ENCODE data around the gene CDKN1A.
"Not testable (repeated sequence)": the region's sequence is repeated elsewhere in the genome, so short reads cannot be mapped to it uniquely, and the experiment has no call there.

CDKN1A gene

DNA sequence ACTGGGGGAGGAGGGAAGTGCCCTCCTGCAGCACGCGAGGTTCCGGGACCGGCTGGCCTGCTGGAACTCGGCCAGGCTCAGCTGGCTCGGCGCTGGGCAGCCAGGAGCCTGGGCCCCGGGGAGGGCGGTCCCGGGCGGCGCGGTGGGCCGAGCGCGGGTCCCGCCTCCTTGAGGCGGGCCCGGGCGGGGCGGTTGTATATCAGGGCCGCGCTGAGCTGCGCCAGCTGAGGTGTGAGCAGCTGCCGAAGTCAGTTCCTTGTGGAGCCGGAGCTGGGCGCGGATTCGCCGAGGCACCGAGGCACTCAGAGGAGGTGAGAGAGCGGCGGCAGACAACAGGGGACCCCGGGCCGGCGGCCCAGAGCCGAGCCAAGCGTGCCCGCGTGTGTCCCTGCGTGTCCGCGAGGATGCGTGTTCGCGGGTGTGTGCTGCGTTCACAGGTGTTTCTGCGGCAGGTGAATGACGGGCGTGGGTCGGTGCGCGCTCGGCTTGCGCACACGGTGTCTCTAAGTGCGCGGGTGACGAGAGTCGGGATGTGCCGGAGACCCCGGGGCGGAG lies at the start of gene CDKN1A:
Gene CDKN1A, plus strand, starts transcription at position 227 of the 555 bp plus-strand sequence. CDS start 5,388 bp downstream, outside the sequence.
- DNase-seq (ENCODE audit: low read depth), result peak; percentile 90

GRCh38 chr6:36629784-36630183 lies 48.7 kb upstream of the CDKN1A start:
- DNase-seq (ENCODE audit: low read depth), result no peak

DNA sequence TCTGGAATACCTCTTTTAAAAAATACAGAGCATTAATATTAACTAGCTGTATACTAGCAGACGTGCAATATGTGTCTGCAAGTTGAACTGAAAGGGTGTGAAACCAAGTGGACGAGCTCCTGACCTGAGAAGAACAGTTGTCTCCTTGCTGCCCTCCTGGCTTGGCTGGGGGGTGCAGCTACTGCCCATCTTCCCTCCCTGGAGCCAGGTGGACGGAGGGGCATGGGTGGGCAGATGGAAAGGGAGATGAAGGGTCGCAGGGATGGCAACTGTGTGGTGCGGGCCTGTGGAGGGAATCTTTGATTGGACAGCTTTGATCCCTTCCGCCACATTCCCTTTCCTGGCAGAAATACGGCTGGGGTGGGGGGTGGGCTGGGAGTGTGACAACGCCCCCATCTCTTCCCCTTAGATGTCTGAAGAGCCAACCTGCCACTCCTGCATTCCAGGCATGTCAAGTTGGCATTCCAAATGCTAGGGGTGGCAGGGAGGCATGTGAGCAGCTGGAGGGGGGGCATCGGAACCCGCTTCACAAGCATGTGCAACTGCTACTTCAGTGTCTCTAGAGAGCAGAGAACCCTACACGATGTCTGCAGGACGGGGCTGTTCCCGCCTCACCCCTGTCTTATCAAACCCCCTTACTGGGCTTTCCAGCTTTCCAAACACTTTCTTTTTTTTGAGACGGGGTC lies 47.0 kb upstream of the CDKN1A start:
- DNase-seq (ENCODE audit: low read depth), result no peak

GRCh38 chr6:36633370-36633769 lies 45.1 kb upstream of the CDKN1A start:
- no peak for DNase-seq (ENCODE audit: low read depth)

- peak; percentile 82 for DNase-seq (ENCODE audit: low read depth)
These were observed 44.6 kb upstream of the CDKN1A start for GRCh38 chr6:36633915-36634314.

- DNase-seq (ENCODE audit: low read depth), result no peak
These were observed 44.0 kb upstream of the CDKN1A start for GRCh38 chr6:36634317-36635108.

DNA sequence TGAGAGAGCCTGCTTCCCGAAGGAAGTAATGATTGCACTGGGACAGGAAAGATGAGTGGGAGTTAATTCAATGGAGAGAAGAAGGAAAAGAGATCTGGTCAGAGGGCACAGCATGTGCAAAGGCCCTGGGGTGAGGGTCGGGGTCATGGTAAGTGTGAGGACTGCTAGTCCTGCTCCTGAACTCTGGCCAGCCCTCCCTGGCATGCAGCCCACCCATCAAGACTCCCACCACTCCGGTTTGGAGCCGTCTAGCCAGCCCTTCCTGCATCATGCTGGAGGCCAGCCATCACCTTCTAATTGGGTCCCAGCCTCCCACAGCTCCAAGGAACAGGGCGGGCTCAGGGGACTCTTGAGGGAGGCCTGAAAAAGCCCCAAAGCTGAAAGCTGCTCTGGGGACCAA lies 42.2 kb upstream of the CDKN1A start:
- no peak for DNase-seq (ENCODE audit: low read depth)

DNA sequence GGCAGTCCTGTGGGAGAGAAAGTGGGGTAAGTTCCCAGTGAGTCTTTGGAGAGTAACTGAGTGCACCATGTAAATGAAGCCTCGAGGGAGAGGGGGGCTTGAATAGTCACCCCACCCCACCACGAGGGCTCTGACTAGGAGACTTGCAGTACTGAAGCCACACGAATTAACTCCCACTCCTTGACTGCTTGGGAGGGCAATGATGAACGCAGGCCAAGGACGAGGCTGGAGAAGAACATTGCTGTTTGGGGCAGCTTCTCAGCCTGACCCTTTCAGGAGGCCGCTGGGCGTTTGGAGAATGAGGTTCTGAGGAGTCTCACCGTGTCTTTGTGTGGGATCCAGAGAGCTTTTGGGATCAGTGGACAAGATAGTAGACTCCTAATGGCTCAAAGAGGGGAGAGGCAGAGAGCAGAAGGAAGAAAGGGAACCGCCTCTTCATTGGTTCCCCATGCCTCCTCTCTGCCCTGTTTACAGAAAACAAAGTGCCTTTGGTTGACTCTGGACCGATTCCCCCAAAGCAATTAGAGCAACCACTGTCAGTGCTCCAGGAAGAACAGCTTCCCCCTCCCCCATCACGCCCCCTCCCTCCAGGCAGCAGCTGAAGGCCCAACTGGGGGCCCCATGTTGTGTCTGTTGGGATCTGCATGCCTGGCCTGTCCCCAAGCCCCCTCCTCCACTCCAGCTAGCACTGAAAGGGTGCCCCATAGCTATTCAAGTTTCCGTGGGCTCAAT lies 41.7 kb upstream of the CDKN1A start:
- no peak for DNase-seq (ENCODE audit: low read depth)

DNA sequence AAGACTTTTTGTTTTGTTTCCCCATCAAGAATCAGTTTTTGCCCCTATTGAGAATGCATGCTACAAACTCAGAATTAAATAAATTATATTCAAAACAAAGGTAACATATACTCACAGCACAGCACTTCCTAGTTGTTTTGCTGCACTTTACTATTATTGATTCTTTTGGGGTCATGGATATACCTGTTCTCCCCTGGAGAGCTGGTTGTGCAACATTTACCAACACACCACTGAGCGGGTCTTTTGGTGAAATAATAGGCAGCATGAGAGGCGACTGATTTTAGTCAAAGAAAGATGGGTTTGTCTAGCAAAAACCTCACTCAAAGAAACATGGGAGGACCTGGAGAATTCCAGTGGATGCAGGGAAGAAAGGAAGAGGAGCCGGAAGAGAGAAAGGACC lies 39.9 kb upstream of the CDKN1A start:
- no peak for DNase-seq (ENCODE audit: low read depth)

DNA sequence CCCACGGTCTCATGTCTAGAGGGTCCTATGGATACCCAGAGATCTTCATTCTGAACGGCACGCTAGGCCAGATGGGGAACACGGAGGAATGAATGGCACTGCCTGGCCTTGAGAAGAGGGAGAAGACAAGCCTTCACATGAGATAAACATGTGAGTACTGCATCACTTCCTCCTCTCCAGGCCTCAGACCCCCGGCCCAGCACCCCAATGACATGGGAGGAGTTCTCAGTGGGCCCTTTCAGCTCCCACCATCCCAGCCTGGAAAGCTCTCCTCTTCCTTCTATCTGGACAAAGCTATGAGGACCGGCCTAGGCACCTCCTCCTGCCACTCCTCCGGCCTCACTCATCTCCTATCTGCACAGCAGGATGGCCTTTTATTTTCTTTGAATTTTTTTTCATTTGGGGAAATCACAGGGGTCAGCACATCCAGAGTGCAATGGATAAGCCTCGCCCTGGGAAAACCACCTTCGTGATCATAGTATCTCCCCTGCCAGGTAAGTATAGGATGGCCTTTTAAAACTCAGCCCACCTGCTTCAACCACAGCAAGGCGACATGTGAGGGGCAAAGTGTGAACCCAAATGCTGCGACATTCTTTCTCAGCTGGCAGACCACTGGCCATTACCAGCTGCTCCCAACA lies 39.2 kb upstream of the CDKN1A start:
- DNase-seq (ENCODE audit: low read depth), result peak; percentile 40

GRCh38 chr6:36641543-36641942 lies 37.0 kb upstream of the CDKN1A start:
- DNase-seq (ENCODE audit: low read depth), result no peak

- DNase-seq (ENCODE audit: low read depth), result peak; percentile 56
These were observed 35.3 kb upstream of the CDKN1A start for GRCh38 chr6:36642913-36643817.

- no peak for DNase-seq (ENCODE audit: low read depth)
These were observed 34.5 kb upstream of the CDKN1A start for GRCh38 chr6:36643977-36644376.

- no peak for DNase-seq (ENCODE audit: low read depth)
These were observed 29.4 kb upstream of the CDKN1A start for GRCh38 chr6:36649086-36649485.

DNA sequence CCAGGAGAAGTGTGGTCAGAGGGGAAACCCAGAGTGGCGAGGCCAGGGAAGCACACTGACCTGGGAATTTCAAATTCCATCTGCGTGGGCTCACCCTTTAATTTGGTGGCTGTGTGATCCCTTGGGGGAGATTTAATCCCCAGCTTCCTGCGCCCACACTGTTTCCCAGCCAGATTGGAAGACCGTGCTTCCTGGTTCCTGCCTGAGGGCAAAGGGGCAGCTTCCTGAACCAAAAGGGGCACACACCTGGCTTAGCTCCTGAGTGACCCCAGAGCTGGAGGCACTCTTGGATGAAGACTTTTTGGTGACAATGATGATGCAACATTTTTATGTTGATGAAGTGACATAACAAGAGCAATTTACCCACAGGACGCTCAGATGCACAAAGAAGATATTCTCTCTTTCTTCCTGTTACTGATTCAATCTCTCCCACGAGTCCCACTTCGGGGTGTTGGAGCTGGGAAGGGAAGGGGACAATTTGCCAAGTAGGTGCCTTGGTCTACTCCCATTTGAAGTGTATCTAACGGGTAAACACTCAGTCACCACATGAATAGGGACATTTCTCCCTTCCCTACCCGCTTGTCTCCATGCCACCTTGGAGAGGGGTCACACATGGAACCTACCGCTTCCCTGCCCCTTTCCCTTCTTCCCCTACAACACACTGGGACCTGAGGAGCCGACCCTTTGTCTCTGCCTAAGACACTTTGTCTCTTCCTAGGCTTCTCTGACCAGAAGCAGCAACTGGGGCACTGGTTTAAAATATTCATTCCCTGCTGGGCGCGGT lies 28.6 kb upstream of the CDKN1A start:
- no peak for DNase-seq (ENCODE audit: low read depth)

GRCh38 chr6:36650848-36651478 lies 27.6 kb upstream of the CDKN1A start:
- DNase-seq (ENCODE audit: low read depth), result no peak

- DNase-seq (ENCODE audit: low read depth), result no peak
These were observed 26.7 kb upstream of the CDKN1A start for GRCh38 chr6:36651659-36652379.

DNA sequence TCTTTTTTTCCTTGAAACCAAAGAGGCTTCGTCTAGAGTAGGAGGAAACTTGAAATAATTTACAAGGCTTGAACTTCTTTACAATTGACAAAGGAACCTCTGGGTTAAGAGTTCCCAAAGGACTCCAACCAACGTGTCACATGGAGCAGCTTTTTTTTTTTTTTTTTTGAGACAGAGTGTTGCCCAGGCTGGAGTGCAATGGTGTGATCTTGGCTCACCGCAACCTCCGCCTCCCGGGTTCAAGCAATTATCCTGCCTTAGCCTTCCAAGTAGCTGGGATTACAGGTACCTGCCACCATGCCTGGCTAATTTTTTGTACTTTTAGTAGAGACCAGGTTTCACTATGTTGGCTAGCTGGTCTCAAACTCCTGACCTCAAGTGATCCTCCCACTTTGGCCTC lies 24.0 kb upstream of the CDKN1A start:
- not testable (repeated sequence) for DNase-seq (ENCODE audit: low read depth)

Measured in iris pigment epithelial cell (primary cell).